ENCODE data around the gene PSMD11. TPM values are rescaled to one million over a fixed set of nuclear protein-coding genes. Genes with fewer than 3 reads are reported as not detected.

PSMD11 gene
- total and polyA plus RNA-seq, 2 of the 13 experiments (the other 11 are each of a cell fraction or from before 2014, with no cell fraction given) = 69.8 to 152 TPM

DNA sequence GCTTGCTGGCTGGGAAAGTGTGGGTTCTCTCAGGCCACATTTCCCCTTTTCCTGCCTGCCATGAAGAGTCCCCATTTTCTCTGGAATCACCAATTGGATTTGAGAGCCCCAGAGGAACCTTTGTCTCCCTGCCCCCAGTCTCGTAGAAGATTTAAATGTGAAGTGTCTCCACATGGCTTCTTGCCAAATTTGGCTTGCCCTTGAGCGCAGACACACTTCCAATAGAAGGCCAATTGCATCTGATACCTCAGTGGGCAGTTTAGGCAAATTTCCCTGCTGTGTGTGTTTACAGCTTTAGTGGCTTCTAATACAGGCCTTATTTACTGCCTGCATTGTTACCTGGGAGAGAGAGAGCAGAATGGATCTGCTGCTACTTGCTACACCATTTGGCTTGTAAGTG, 72.1 kb downstream of the PSMD11 start (continued):
- TF ChIP-seq, protein P1, sequence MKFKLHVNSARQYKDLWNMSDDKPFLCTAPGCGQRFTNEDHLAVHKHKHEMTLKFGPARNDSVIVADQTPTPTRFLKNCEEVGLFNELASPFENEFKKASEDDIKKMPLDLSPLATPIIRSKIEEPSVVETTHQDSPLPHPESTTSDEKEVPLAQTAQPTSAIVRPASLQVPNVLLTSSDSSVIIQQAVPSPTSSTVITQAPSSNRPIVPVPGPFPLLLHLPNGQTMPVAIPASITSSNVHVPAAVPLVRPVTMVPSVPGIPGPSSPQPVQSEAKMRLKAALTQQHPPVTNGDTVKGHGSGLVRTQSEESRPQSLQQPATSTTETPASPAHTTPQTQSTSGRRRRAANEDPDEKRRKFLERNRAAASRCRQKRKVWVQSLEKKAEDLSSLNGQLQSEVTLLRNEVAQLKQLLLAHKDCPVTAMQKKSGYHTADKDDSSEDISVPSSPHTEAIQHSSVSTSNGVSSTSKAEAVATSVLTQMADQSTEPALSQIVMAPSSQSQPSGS (CRISPR knock-in tag; IDR thresholded peaks at IDR 0.05) = no peak
- no peak for TF ChIP-seq ZNF674 (CRISPR knock-in tag; IDR thresholded peaks at IDR 0.05; ENCODE audit: low read depth)
- no peak for TF ChIP-seq GATA4 (IDR thresholded peaks at IDR 0.05; ENCODE audit: borderline replicate concordance, low read depth)
- no peak for TF ChIP-seq ATF1 (CRISPR knock-in tag; IDR thresholded peaks at IDR 0.05)
- TF ChIP-seq ZNF335 (CRISPR knock-in tag; IDR thresholded peaks at IDR 0.05) = no peak
- no peak for TF ChIP-seq ZNF614 (CRISPR knock-in tag; IDR thresholded peaks at IDR 0.05; ENCODE audit: borderline replicate concordance)
- TF ChIP-seq CCAR2 (optimal IDR thresholded peaks at IDR 0.05; ENCODE audit: low read depth, low read length) = no peak

DNA sequence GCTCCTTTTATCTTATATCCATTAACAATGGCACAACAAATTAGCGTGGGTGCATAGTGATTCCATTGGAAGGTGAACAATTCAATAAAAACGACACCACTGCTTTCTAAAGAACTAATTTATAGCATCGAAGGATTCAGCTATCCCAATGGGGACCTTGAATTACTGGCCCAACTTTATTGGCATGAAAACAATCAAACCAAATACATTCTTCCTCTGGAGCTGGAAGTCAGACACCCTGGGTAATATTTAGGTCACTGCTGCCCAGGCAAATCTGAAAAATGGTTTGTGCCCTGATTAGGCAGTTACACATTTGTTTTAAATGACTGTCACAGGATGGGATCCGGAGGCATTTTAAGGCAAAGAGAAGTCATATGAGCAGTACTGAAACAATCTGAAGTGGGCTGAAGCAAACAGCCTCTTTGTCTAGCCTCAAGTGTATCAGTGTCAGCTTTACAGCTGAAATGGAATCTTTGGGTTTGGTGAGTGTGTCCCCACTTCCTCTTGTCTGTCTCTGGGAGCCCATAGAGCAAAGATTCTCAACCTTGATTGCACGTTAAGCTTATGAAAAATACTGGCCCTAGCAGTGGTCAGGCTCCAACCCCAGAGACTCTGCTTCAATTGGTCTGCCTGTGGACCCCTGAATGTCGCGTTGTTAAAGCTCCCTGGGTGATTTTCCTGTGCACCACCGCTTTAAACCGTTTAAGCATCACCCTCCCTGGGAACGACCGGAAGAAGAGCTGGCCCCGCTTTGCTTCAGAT, 72.8 kb downstream of the PSMD11 start:
- Histone ChIP-seq H3K27me3 (ENCODE audit: control insufficient read depth in 1 of 2, insufficient read depth in 2 of 2, low read length in 2 of 2) (no peaks in the 10 kb centered on the region; a peak in 1 of 5 replicates), H3K4me2 (ENCODE audit: low read depth, low read length) (no peak overlapping the region), H3K4me1 (ENCODE audit: insufficient read depth, low read length) (peaks cover 29% of the 10 kb centered on the region), H3K4me3 (replicated peaks in 1 of 3; ENCODE audit: insufficient read depth in 1 of 3, low read depth in 2 of 3, low read length in 3 of 3) (no peak overlapping the region), H2AFZ (ENCODE audit: low read length) (no peak overlapping the region), H3K79me2 (ENCODE audit: insufficient read depth, low read length) (no peaks in the 10 kb centered on the region), H4K20me1 (ENCODE audit: insufficient read depth, low read length) (no peaks in the 10 kb centered on the region), H3K36me3 (replicated peaks in 1 of 2; ENCODE audit: control insufficient read depth in 1 of 2, insufficient read depth in 2 of 2, low read length in 2 of 2) (no peaks in the 10 kb centered on the region), H3K27ac (ENCODE audit: extremely low read length, insufficient read depth, low read length) (no peak overlapping the region), H3K9ac (ENCODE audit: insufficient read depth, low read depth, low read length) (no peak overlapping the region), H3K9me3 (ENCODE audit: low read length) (no peaks in the 10 kb centered on the region)
- no peak for FAIRE-seq
- CTCF ChIA-PET (ENCODE audit: low intra/inter-chr PET ratio, low total read pairs) = no interaction called here
- in situ Hi-C loops (cut with HindIII; ENCODE audit: extremely low pct_ligation_motif_present, low pct_unique_long_range_greater_than_20kb) (no loop called here), intact Hi-C loops (cut with micrococcal nuclease; ENCODE audit: unreplicated experiment) (no loop called here)
- BruUV-seq (replicated peaks) = no TSS peak
- POLR2A ChIA-PET = no interaction called here
- no peak for DNase-seq (ENCODE audit: low spot score)
- TF ChIP-seq GTF3A (CRISPR knock-in tag; conservative IDR thresholded peaks at IDR 0.05) (no peak), ZNF747 (CRISPR knock-in tag; IDR thresholded peaks at IDR 0.05; ENCODE audit: borderline replicate concordance) (no peak), ZNF772 (CRISPR knock-in tag; IDR thresholded peaks at IDR 0.05) (no peak), PITX1 (CRISPR knock-in tag; IDR thresholded peaks at IDR 0.05) (no peak), MTA3 (CRISPR knock-in tag; IDR thresholded peaks at IDR 0.05) (no peak), ZNF33B (CRISPR knock-in tag; IDR thresholded peaks at IDR 0.05) (no peak), SRSF4 (IDR thresholded peaks at IDR 0.05; ENCODE audit: low read depth, low read length, poor library complexity, severe bottlenecking) (no peak), NRL (CRISPR knock-in tag; IDR thresholded peaks at IDR 0.05; ENCODE audit: borderline replicate concordance) (no peak), ZNF773 (CRISPR knock-in tag; IDR thresholded peaks at IDR 0.05; ENCODE audit: borderline replicate concordance) (no peak), ATAD3A (CRISPR knock-in tag; IDR thresholded peaks at IDR 0.05) (no peak)
- TF ChIP-seq, protein P2, sequence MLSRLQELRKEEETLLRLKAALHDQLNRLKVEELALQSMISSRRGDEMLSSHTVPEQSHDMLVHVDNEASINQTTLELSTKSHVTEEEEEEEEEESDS (CRISPR knock-in tag; IDR thresholded peaks at IDR 0.05; ENCODE audit: borderline replicate concordance) = no peak
- TF ChIP-seq, protein P3, sequence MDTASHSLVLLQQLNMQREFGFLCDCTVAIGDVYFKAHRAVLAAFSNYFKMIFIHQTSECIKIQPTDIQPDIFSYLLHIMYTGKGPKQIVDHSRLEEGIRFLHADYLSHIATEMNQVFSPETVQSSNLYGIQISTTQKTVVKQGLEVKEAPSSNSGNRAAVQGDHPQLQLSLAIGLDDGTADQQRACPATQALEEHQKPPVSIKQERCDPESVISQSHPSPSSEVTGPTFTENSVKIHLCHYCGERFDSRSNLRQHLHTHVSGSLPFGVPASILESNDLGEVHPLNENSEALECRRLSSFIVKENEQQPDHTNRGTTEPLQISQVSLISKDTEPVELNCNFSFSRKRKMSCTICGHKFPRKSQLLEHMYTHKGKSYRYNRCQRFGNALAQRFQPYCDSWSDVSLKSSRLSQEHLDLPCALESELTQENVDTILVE (CRISPR knock-in tag; IDR thresholded peaks at IDR 0.05) = no peak
- no peak for ATAC-seq
- 79% methylated on average over 9 of the region's 12 CpGs for WGBS (ENCODE audit: low lambda C conversion rate)
